KMS-11 (cell line): ENCODE data around the gene MAPKAP1.

Source experiments
- H2AFZ ChIP-seq: fragments of 200-600 bp; sonication (generic); 2 replicates; pipeline ENCODE4 v1.6.1; 2016; ENCODE audit warnings: antibody characterized with exemption, mixed run types, low read depth
- H3K27ac ChIP-seq: fragments of 200-600 bp; sonication (generic); 2 replicates; pipeline ENCODE4 v1.6.1; 2016; ENCODE audit warnings: mild to moderate bottlenecking, mixed run types
- H3K27me3 ChIP-seq: fragments of 200-600 bp; sonication (generic); 2 replicates; pipeline ENCODE4 v1.6.1; 2017; ENCODE audit warnings: mild to moderate bottlenecking, low read depth, mixed run types, moderate library complexity; ENCODE audit not compliant: insufficient read depth
- H3K36me3 ChIP-seq: fragments of 200-600 bp; sonication (generic); 2 replicates; pipeline ENCODE4 v1.6.1; 2017; ENCODE audit warnings: mild to moderate bottlenecking, mixed run types; ENCODE audit not compliant: insufficient read depth
- H3K4me1 ChIP-seq: fragments of 200-600 bp; sonication (generic); 2 replicates; pipeline ENCODE4 v1.6.1; 2016; ENCODE audit warnings: mild to moderate bottlenecking, low read depth, mixed run types; ENCODE audit not compliant: poor library complexity, severe bottlenecking
- H3K4me2 ChIP-seq: fragments of 200-600 bp; sonication (generic); 2 replicates; pipeline ENCODE4 v1.7.0; 2016; ENCODE audit warnings: mild to moderate bottlenecking, mixed run types
- H3K4me3 ChIP-seq: fragments of 200-600 bp; sonication (generic); IDR thresholded peaks from 2 replicates; pipeline ENCODE4 v1.6.1; 2017; ENCODE audit warnings: low read depth, low read length, mixed read lengths; ENCODE audit not compliant: insufficient read depth
- H3K79me2 ChIP-seq: fragments of 200-600 bp; sonication (generic); 2 replicates; pipeline ENCODE4 v1.6.1; 2016; ENCODE audit warnings: low read depth, mixed run types; ENCODE audit not compliant: insufficient read depth
- H3K9ac ChIP-seq: fragments of 200-600 bp; sonication (generic); 2 replicates; pipeline ENCODE4 v1.6.1; 2016; ENCODE audit warnings: mild to moderate bottlenecking, mixed run types
- H4K20me1 ChIP-seq: fragments of 200-600 bp; sonication (generic); 2 replicates; pipeline ENCODE4 v1.6.1; 2016; ENCODE audit warnings: mild to moderate bottlenecking, mixed run types; ENCODE audit not compliant: insufficient read depth
- CTCF ChIP-seq: fragments of 200-600 bp; sonication (generic); conservative IDR thresholded peaks from 2 replicates; pipeline ENCODE4 v1.6.1; 2017; ENCODE audit warnings: low read depth, mild to moderate bottlenecking, antibody characterized with exemption, low read length, moderate library complexity, mixed read lengths

The MAPKAP1 gene

GRCh38 chr9:125407432-125407973 is 299.5 kb downstream of the MAPKAP1 start:
- Histone ChIP-seq H3K27me3 (no peaks in the 10 kb centered on the region), H3K27ac (no peak overlapping the region), H3K36me3 (no peaks in the 10 kb centered on the region), H3K4me1 (no peaks in the 10 kb centered on the region), H2AFZ (peak overlapping the region; percentile 65), H3K4me2 (peak overlapping the region; percentile 78), H4K20me1 (no peaks in the 10 kb centered on the region), H3K79me2 (no peaks in the 10 kb centered on the region), H3K9ac (peak overlapping the region; percentile 19; the same call in 1 of the 2 replicates), H3K4me3 (no peak overlapping the region)
- no peak for TF ChIP-seq CTCF

DNA sequence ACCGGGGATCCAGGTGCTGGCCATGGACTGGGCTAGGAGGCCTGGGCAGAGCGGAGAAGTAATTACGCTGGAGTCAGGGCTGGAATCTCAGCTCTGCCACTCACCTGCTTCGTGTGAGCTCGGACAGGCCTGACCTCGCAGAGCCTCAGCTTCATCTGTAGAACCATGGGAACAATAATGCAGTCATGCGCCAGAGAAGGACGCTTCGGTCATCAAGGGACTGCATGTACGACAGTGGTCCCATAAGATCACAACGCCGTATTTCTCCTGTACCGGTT is 300.3 kb downstream of the MAPKAP1 start:
- H3K36me3 ChIP-seq, result no peaks in the 10 kb centered on the region
- H3K4me3 ChIP-seq, result no peak overlapping the region
- no peak overlapping the region for H3K4me2 ChIP-seq
- H4K20me1 ChIP-seq, result no peaks in the 10 kb centered on the region
- no peaks in the 10 kb centered on the region for H3K27me3 ChIP-seq
- no peak overlapping the region for H3K9ac ChIP-seq
- H3K4me1 ChIP-seq, result no peaks in the 10 kb centered on the region
- no peak for TF ChIP-seq CTCF
- H3K79me2 ChIP-seq, result no peaks in the 10 kb centered on the region
- no peak overlapping the region for H3K27ac ChIP-seq
- H2AFZ ChIP-seq, result no peak overlapping the region

DNA sequence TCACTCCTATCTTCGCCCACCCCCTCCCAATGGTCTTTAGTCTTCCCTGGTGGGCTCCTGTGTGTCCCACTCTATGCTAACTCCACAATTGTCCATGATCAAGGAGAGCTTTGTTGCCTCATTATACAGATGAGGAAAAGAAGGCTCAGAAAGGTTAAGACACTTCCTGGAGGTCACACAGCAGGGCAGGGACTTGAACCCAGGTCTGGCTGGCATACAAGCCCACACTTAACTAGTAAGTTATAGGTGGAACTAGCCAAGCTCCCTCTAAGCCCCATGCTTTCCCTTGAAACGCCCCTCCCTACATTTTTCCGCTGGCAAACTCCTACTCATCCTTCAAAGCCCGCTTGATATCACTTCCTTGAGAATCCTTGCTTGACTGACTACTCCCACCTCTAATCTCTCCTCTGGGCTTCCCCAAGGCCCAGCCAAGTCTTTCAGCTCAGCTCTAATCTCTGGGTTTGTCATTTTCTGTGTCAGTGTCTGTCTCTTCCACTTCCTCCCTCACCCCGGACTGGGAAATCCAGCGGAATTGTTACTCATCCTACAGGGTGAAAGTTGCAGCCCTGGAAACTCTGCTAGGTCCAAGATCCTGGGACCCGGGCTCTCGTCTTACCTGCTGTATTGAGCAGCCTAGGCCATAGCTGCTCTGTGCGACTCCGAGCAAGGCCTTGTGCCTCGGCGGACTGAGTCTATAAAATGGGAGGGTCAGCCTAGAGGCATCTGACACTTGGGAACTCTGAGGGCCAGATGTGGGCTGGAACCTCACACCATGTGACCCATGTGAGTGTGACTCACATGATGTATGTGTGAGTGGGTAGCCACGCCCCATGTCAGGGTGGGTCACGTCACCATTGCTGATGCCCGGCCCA is 300.8 kb downstream of the MAPKAP1 start:
- TF ChIP-seq CTCF, result no peak
- no peak overlapping the region for H2AFZ ChIP-seq
- H3K4me3 ChIP-seq, result no peak overlapping the region
- no peaks in the 10 kb centered on the region for H3K36me3 ChIP-seq
- no peaks in the 10 kb centered on the region for H3K4me1 ChIP-seq
- no peak overlapping the region for H3K9ac ChIP-seq
- no peaks in the 10 kb centered on the region for H4K20me1 ChIP-seq
- H3K4me2 ChIP-seq, result no peak overlapping the region
- H3K79me2 ChIP-seq, result no peaks in the 10 kb centered on the region
- H3K27me3 ChIP-seq, result no peaks in the 10 kb centered on the region
- no peak overlapping the region for H3K27ac ChIP-seq

- no peak for TF ChIP-seq CTCF
- Histone ChIP-seq H3K79me2 (no peaks in the 10 kb centered on the region), H2AFZ (no peak overlapping the region), H3K4me1 (no peaks in the 10 kb centered on the region), H3K4me3 (no peak overlapping the region), H3K27ac (no peak overlapping the region), H3K9ac (no peak overlapping the region), H3K27me3 (no peaks in the 10 kb centered on the region), H3K4me2 (no peak overlapping the region), H4K20me1 (no peaks in the 10 kb centered on the region), H3K36me3 (no peaks in the 10 kb centered on the region)
These were observed 302.3 kb downstream of the MAPKAP1 start for GRCh38 chr9:125404733-125405132.
